PC-3 (cell line): ENCODE measurements around the gene FES. TPM values are rescaled to one million over a fixed set of nuclear protein-coding genes. Genes with fewer than 3 reads are reported as not detected.

Source experiments
- ATAC-seq: fragments of 200-7000 bp; cut with Tn5 transposase; 2 replicates; pipeline ENCODE4 v1.9.1; 2020; ENCODE audit warnings: mild to moderate bottlenecking, moderate library complexity
- BruUV-seq: library from RNA; stranded (reverse); fragments of 400-500 nt; replicated peaks from 2 replicates; lab custom pipeline; 2021; lab: Mats Ljungman, UMichigan
- CTCF ChIA-PET: fragments of 300-600 bp; sonication (Branson Sonifier 250); formaldehyde crosslinking; loops from one replicate; lab custom pipeline; 2022; ENCODE audit warnings: antibody characterized with exemption; lab: Charles Lee
- POLR2A ChIA-PET: fragments of 300-600 bp; sonication (Branson Sonifier 250); formaldehyde crosslinking; loops from one replicate; lab custom pipeline; 2022; ENCODE audit warnings: antibody characterized with exemption; ENCODE audit not compliant: unreplicated experiment; lab: Charles Lee
- DNase-seq: peaks from one replicate; pipeline ENCODE4 v3.0.0-alpha.2; 2015
- H2AFZ ChIP-seq: fragments of 300-600 bp; sonication (generic); 2 replicates; pipeline ENCODE4 v1.6.0; 2016; ENCODE audit warnings: antibody characterized with exemption, low read length
- H3F3A ChIP-seq: fragments of 300-600 bp; sonication (generic); one replicate; pipeline ENCODE4 v1.6.0; 2017; ENCODE audit warnings: antibody characterized with exemption, low read length, control low read depth, mild to moderate bottlenecking; ENCODE audit not compliant: unreplicated experiment
- H3K27ac ChIP-seq: fragments of 300-600 bp; sonication (generic); 2 replicates; pipeline ENCODE4 v1.5.1; 2016; ENCODE audit warnings: mild to moderate bottlenecking, low read length
- H3K27me3 ChIP-seq: fragments of 300-600 bp; sonication (generic); 2 replicates; pipeline ENCODE4 v1.6.1; 2016; ENCODE audit warnings: low read length, mixed read lengths
- H3K36me3 ChIP-seq: fragments of 300-600 bp; sonication (generic); 2 replicates; pipeline ENCODE4 v1.6.1; 2016; ENCODE audit warnings: low read depth, mixed run types, low read length, mixed read lengths
- H3K4me1 ChIP-seq: fragments of 300-600 bp; sonication (generic); 2 replicates; pipeline ENCODE4 v1.5.1; 2016; ENCODE audit warnings: low read length; ENCODE audit not compliant: insufficient read depth
- H3K4me2 ChIP-seq: fragments of 300-600 bp; sonication (generic); 2 replicates; pipeline ENCODE4 v1.6.0; 2016; ENCODE audit warnings: low read length
- H3K4me3 ChIP-seq: fragments of 300-600 bp; sonication (generic); 2 replicates; pipeline ENCODE4 v1.5.1; 2016; ENCODE audit warnings: mild to moderate bottlenecking, low read length, mixed read lengths
- H3K79me2 ChIP-seq: fragments of 300-600 bp; sonication (generic); 2 replicates; pipeline ENCODE4 v1.6.1; 2017; ENCODE audit warnings: low read length, mixed read lengths
- H3K9ac ChIP-seq: fragments of 300-600 bp; sonication (generic); 2 replicates; pipeline ENCODE4 v1.6.0; 2016; ENCODE audit warnings: mild to moderate bottlenecking, low read length
- H3K9me2 ChIP-seq: fragments of 300-600 bp; sonication (generic); replicated peaks from 2 replicates; pipeline ENCODE4 v1.6.1; 2016; ENCODE audit warnings: mixed run types, low read length, mixed read lengths
- H3K9me3 ChIP-seq: fragments of 300-600 bp; sonication (generic); 2 replicates; pipeline ENCODE4 v1.6.1; 2016; ENCODE audit warnings: low read length, mixed read lengths
- H4K20me1 ChIP-seq: fragments of 300-600 bp; sonication (generic); 2 replicates; pipeline ENCODE4 v1.6.1; 2016; ENCODE audit warnings: low read length, mixed read lengths
- EZH2 ChIP-seq: fragments of 300-600 bp; sonication (generic); IDR thresholded peaks from one replicate; pipeline ENCODE4 v1.6.1; 2017; ENCODE audit warnings: antibody characterized with exemption, mild to moderate bottlenecking, low read length; ENCODE audit not compliant: unreplicated experiment
- EZH2phosphoT487 ChIP-seq: fragments of 300-600 bp; sonication (generic); IDR thresholded peaks from 2 replicates; pipeline ENCODE4 v1.6.1; 2018; ENCODE audit warnings: mild to moderate bottlenecking, antibody characterized with exemption, low read length, borderline replicate concordance
- intact Hi-C: fragments of 100-400 bp; cut with micrococcal nuclease; formaldehyde crosslinking; loops from 2 replicates; pipeline ENCODE4 v1.9.0; 2023
- total RNA-seq: library from RNA; depleted of rRNA; stranded (reverse); fragments of >200 nt; gene quantifications from 2 replicates; pipeline ENCODE4 v1.2.3, GENCODE V29; 2014
- TF ChIP-seq, protein P1 (sequence below): fragments of 300-600 bp; sonication (generic); conservative IDR thresholded peaks from 2 replicates; pipeline ENCODE4 v1.5.1; 2017; ENCODE audit warnings: antibody characterized with exemption, low read depth, mild to moderate bottlenecking, low read length

The FES gene
- total RNA-seq, 1 experiment from 2014 or later: 2.8 TPM

- POLR2A ChIA-PET: interaction anchor here (0.6 to 1.0 kb wide), 3 partner anchors 33 to 176 kb away, joined by 3 read pairs; no protein-coding TSS in a partner anchor
- Histone ChIP-seq H3K4me2 (peak within 1 kb of the TSS; percentile 95), H2AFZ (peak within 1 kb of the TSS; percentile 83), H4K20me1 (no peaks in the 10 kb centered on the region), H3K9me2 (no peaks in the 10 kb centered on the region), H3K27ac (no peak within 1 kb of the TSS), H3K27me3 (no peaks in the 10 kb centered on the region), H3K4me3 (peak within 1 kb of the TSS; percentile 87), H3K9me3 (no peaks in the 10 kb centered on the region), H3F3A (no peaks in the 10 kb centered on the region), H3K36me3 (0 out of 2 replicates have a peak, but pooled peaks cover 11% of the 10 kb centered on the region), H3K9ac (peak within 1 kb of the TSS; percentile 83), H3K4me1 (peaks cover 33% of the 10 kb centered on the region), H3K79me2 (peaks cover 23% of the 10 kb centered on the region)
- peak; percentile 71 for ATAC-seq
- no peak for TF ChIP-seq EZH2
- TF ChIP-seq, protein P1, sequence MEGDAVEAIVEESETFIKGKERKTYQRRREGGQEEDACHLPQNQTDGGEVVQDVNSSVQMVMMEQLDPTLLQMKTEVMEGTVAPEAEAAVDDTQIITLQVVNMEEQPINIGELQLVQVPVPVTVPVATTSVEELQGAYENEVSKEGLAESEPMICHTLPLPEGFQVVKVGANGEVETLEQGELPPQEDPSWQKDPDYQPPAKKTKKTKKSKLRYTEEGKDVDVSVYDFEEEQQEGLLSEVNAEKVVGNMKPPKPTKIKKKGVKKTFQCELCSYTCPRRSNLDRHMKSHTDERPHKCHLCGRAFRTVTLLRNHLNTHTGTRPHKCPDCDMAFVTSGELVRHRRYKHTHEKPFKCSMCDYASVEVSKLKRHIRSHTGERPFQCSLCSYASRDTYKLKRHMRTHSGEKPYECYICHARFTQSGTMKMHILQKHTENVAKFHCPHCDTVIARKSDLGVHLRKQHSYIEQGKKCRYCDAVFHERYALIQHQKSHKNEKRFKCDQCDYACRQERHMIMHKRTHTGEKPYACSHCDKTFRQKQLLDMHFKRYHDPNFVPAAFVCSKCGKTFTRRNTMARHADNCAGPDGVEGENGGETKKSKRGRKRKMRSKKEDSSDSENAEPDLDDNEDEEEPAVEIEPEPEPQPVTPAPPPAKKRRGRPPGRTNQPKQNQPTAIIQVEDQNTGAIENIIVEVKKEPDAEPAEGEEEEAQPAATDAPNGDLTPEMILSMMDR: 0 out of 2 replicates have a peak, but pooled peaks have one; percentile 8
- TF ChIP-seq EZH2phosphoT487: no peak
- CTCF ChIA-PET: interaction anchor here (0.7 to 2.1 kb wide), 4 partner anchors 14 to 287 kb away, joined by 3 to 9 read pairs (median 5); no protein-coding TSS in a partner anchor
- intact Hi-C loops: loop anchor here (5.0 to 10.0 kb wide), 2 partner anchors 57 to 100 kb away; partner anchors contain the start of gene PRC1
- peak; percentile 94 for DNase-seq
- BruUV-seq: no TSS peak
Measured at GRCh38 chr15:90934949-90935751, 50.8 kb downstream of the FES start, which contains the start of gene UNC45A. Gene UNC45A (plus strand): TSS chr15:90935285. CDS start chr15:90935325, 40 bp downstream.

DNA sequence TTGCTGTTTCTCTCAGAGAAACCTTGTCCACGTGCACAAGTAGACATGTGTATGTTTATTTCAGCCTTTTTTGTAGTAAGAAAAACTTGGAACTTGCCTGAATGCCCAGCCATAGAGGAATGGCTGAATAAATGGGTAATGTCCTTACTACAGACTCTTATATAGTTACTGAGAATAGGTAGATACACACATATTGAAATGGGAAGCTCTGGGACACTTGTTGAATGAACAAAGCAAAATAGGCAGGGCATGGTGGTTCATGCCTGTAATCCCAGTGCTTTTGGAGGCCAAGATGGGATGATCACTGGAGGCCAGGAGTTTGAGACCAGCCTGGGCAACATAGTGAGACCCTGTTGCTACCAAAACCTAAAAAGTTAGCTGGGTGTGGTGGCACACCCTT is 52.5 kb downstream of the FES start:
- H3K9me3 ChIP-seq: no peaks in the 10 kb centered on the region
- no peaks in the 10 kb centered on the region for H3F3A ChIP-seq
- TF ChIP-seq, protein P1: no peak
- TF ChIP-seq EZH2 (no peak), EZH2phosphoT487 (no peak)
- peak overlapping the region; percentile 87 for H3K4me3 ChIP-seq
- no peaks in the 10 kb centered on the region for H4K20me1 ChIP-seq
- ATAC-seq (no peak), DNase-seq (no peak)
- peak overlapping the region; percentile 95 for H3K4me2 ChIP-seq
- intact Hi-C loops: loop anchor here (10.0 kb wide), 1 partner anchor 98 kb away; no protein-coding TSS in a partner anchor
- H3K36me3 ChIP-seq: peaks cover 12% of the 10 kb centered on the region; the same call in 1 of the 2 replicates
- peaks cover 20% of the 10 kb centered on the region for H3K4me1 ChIP-seq
- ChIA-PET POLR2A (no interaction called here), CTCF (no interaction called here)
- H3K9ac ChIP-seq: no peak overlapping the region
- no TSS peak for BruUV-seq
- H3K27me3 ChIP-seq: no peaks in the 10 kb centered on the region
- no peak overlapping the region for H3K27ac ChIP-seq
- no peaks in the 10 kb centered on the region for H3K9me2 ChIP-seq
- peaks cover 18% of the 10 kb centered on the region for H3K79me2 ChIP-seq
- no peak overlapping the region for H2AFZ ChIP-seq
